ENCODE measurements around the gene RAD9A.

DNA sequence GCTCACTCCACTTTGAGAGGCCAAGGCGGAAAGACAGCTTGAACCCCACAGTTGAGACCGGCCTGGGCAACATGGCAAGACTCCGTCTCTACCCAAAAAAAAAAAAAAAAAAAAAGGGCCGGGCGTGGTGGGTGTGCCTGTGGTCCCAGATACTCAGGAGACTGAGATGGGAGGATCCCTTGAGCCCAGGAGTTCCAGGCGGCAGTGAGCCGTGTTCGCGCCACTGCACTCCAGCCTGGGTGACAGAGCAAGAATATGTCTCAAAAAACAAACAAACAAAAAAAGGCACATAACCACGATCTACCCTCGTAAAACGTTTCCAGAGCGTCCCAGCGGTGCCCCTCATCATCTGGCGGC is 861 bp upstream of the RAD9A start:
- TF ChIP-seq, protein P1, sequence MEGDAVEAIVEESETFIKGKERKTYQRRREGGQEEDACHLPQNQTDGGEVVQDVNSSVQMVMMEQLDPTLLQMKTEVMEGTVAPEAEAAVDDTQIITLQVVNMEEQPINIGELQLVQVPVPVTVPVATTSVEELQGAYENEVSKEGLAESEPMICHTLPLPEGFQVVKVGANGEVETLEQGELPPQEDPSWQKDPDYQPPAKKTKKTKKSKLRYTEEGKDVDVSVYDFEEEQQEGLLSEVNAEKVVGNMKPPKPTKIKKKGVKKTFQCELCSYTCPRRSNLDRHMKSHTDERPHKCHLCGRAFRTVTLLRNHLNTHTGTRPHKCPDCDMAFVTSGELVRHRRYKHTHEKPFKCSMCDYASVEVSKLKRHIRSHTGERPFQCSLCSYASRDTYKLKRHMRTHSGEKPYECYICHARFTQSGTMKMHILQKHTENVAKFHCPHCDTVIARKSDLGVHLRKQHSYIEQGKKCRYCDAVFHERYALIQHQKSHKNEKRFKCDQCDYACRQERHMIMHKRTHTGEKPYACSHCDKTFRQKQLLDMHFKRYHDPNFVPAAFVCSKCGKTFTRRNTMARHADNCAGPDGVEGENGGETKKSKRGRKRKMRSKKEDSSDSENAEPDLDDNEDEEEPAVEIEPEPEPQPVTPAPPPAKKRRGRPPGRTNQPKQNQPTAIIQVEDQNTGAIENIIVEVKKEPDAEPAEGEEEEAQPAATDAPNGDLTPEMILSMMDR (conservative IDR thresholded peaks at IDR 0.05 in 1 of 2, IDR thresholded peaks at IDR 0.05 in 1 of 2; ENCODE audit: low read depth in 1 of 2, low read length in 2 of 2), result no peak
- no peak for TF ChIP-seq EZH2 (IDR thresholded peaks at IDR 0.05; ENCODE audit: low read length, missing control alignments)

All from fibroblast of lung (primary cell).